Sigmoid colon (tissue), 4 donors: ENCODE measurements around the gene ILK.
A peak's percentile ranks its signal among the peaks of the same experiment; 100 is the strongest.

Experiments used
- CTCF ChIP-seq, 4 experiments: fragments of 450-650 bp in 3 of 4; fragments of 200-600 bp in 1 of 4; IDR thresholded peaks; one replicate each; pipeline ENCODE4 v1.5.1; 2016 to 2019; ENCODE audit warnings: antibody characterized with exemption in 4 of 4, mild to moderate bottlenecking in 3 of 4, moderate library complexity in 2 of 4
- EP300 ChIP-seq, 4 donors: sonication (generic); formaldehyde crosslinking; IDR thresholded peaks; one replicate each; pipeline ENCODE4 v1.6.1; 2017; ENCODE audit warnings: antibody characterized with exemption in 4 of 4
- POLR2A ChIP-seq, 2 donors: fragments of 450-650 bp; IDR thresholded peaks; one replicate each; pipeline ENCODE4 v1.6.1; 2016; ENCODE audit warnings: antibody characterized with exemption in 2 of 2, mild to moderate bottlenecking in 2 of 2, moderate library complexity in 2 of 2
- POLR2AphosphoS5 ChIP-seq, 4 donors: sonication (generic); formaldehyde crosslinking; IDR thresholded peaks; one replicate each; pipeline ENCODE4 v1.6.1; 2017; ENCODE audit warnings: antibody characterized with exemption in 4 of 4

DNA sequence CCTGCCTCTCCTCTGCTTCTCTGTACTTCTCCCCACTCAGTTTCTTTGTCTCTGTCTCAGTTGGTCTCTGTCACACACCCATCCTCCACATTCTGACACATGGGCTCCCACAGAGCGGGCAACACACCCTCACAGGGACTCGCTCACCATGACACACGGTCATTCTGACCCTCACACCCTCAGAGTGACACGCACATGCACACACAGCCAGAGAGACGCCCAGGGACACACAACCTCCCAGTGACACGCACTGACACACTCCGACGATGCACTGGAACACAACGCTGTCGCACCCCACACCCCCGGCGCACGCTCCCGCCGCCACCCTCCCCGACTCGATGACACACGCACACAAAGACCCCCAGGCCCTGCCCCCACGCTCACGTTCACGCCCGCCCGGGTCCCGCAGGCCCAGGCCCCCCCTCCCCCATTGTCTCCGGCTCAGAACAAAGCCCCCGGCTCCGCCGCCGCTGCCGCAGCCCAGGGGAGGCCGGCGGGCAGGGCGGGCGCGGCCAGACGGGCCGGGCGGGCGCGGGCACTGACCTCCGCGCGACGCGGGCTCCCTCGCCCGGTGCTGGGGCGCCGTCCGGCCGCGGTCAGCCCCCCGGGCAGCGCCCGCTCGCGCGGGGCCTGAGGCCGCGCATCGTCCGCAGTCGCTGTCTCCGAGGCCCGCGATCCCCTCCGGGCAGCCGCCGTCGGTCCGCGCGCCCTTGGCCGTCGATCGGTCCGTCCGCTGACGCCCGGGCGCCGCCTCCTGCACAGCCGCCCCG, 51.6 kb downstream of the ILK start:
- TF ChIP-seq CTCF (IDR thresholded peaks at IDR 0.05) (no peak), POLR2A (IDR thresholded peaks at IDR 0.05) (no peak), EP300 (IDR thresholded peaks at IDR 0.05) (no peak), POLR2AphosphoS5 (IDR thresholded peaks at IDR 0.05) (peak in 2 of 4 donors; percentile 2 to 17)
